ENCODE results near the gene RBM23. TPM values are rescaled to one million over a fixed set of nuclear protein-coding genes. Genes with fewer than 3 reads are reported as not detected.
A peak's percentile ranks its signal among the peaks of the same experiment; 100 is the strongest.

Gene RBM23
- total and polyA plus RNA-seq, 9 of the 15 experiments (the other 6 are each of a cell fraction or from before 2014, with no cell fraction given): 46.0 to 102 (median 58.5) TPM

DNA sequence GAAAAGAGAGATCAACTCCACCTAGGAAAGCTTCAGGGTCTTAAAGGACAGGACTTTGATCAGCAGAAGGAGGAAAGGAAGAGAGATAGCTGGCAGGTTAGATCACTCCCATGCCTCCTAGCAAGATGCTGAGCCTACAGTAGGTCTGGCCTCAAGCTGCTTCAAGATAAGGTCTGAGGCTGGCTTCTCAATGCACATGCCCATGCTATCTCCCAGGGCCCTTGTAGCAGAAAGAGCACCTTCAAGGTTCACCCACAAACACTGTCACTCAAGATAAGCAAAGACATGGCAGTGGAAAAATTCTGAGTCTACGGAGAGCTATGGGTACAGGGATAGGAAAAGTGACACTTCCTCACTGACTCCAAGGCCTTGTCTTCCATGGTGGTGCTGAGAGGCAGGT is 21.6 kb downstream of the RBM23 start (continued):
- TF ChIP-seq, protein P1, sequence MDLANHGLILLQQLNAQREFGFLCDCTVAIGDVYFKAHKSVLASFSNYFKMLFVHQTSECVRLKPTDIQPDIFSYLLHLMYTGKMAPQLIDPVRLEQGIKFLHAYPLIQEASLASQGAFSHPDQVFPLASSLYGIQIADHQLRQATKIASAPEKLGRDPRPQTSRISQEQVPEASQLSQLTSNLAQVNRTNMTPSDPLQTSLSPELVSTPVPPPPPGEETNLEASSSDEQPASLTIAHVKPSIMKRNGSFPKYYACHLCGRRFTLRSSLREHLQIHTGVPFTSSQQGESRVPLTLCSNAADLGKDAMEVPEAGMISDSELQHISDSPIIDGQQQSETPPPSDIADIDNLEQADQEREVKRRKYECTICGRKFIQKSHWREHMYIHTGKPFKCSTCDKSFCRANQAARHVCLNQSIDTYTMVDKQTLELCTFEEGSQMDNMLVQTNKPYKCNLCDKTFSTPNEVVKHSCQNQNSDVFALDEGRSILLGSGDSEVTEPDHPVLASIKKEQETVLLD (IDR thresholded peaks at IDR 0.05): peak; percentile 87
- TF ChIP-seq, protein P2, sequence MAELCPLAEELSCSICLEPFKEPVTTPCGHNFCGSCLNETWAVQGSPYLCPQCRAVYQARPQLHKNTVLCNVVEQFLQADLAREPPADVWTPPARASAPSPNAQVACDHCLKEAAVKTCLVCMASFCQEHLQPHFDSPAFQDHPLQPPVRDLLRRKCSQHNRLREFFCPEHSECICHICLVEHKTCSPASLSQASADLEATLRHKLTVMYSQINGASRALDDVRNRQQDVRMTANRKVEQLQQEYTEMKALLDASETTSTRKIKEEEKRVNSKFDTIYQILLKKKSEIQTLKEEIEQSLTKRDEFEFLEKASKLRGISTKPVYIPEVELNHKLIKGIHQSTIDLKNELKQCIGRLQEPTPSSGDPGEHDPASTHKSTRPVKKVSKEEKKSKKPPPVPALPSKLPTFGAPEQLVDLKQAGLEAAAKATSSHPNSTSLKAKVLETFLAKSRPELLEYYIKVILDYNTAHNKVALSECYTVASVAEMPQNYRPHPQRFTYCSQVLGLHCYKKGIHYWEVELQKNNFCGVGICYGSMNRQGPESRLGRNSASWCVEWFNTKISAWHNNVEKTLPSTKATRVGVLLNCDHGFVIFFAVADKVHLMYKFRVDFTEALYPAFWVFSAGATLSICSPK (IDR thresholded peaks at IDR 0.05; ENCODE audit: borderline replicate concordance): peak; percentile 44; the same call in 1 of the 2 replicates
- TF ChIP-seq GATAD2B (IDR thresholded peaks at IDR 0.05; ENCODE audit: borderline replicate concordance): peak; percentile 81
- no peak for TF ChIP-seq CREBBP (IDR thresholded peaks at IDR 0.05; ENCODE audit: low read depth, low read length)
- no peak for TF ChIP-seq ZNF224 (CRISPR knock-in tag; IDR thresholded peaks at IDR 0.05)
- 0 out of 4 replicates have a peak, but pooled peaks of 1 of the 2 experiments have one; percentile 32 for TF ChIP-seq FOXK2 (conservative IDR thresholded peaks at IDR 0.05 in 1 of 2, IDR thresholded peaks at IDR 0.05 in 1 of 2; ENCODE audit: low read depth in 2 of 2)
- TF ChIP-seq CTBP1 (IDR thresholded peaks at IDR 0.05; ENCODE audit: borderline replicate concordance): peak; percentile 61
- peak; percentile 87 for TF ChIP-seq DMBX1 (CRISPR knock-in tag; IDR thresholded peaks at IDR 0.05; ENCODE audit: borderline replicate concordance)
- TF ChIP-seq, protein P3, sequence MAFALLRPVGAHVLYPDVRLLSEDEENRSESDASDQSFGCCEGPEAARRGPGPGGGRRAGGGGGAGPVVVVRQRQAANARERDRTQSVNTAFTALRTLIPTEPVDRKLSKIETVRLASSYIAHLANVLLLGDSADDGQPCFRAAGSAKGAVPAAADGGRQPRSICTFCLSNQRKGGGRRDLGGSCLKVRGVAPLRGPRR (CRISPR knock-in tag; IDR thresholded peaks at IDR 0.05): no peak
- TF ChIP-seq ARID1B (IDR thresholded peaks at IDR 0.05): peak; percentile 94
- no peak for TF ChIP-seq HSF4 (CRISPR knock-in tag; IDR thresholded peaks at IDR 0.05; ENCODE audit: borderline replicate concordance)
- peak; percentile 38 for TF ChIP-seq TAF1 (IDR thresholded peaks at IDR 0.05; ENCODE audit: control insufficient read depth, extremely low read depth, insufficient read depth, low read length, severe bottlenecking)
- TF ChIP-seq MEIS2 (IDR thresholded peaks at IDR 0.05; ENCODE audit: partially characterized antibody): peak; percentile 64
- peak; percentile 64 for TF ChIP-seq L3MBTL2 (IDR thresholded peaks at IDR 0.05)
- peak; percentile 70 for TF ChIP-seq EHMT2 (IDR thresholded peaks at IDR 0.05)
- TF ChIP-seq, protein P4, sequence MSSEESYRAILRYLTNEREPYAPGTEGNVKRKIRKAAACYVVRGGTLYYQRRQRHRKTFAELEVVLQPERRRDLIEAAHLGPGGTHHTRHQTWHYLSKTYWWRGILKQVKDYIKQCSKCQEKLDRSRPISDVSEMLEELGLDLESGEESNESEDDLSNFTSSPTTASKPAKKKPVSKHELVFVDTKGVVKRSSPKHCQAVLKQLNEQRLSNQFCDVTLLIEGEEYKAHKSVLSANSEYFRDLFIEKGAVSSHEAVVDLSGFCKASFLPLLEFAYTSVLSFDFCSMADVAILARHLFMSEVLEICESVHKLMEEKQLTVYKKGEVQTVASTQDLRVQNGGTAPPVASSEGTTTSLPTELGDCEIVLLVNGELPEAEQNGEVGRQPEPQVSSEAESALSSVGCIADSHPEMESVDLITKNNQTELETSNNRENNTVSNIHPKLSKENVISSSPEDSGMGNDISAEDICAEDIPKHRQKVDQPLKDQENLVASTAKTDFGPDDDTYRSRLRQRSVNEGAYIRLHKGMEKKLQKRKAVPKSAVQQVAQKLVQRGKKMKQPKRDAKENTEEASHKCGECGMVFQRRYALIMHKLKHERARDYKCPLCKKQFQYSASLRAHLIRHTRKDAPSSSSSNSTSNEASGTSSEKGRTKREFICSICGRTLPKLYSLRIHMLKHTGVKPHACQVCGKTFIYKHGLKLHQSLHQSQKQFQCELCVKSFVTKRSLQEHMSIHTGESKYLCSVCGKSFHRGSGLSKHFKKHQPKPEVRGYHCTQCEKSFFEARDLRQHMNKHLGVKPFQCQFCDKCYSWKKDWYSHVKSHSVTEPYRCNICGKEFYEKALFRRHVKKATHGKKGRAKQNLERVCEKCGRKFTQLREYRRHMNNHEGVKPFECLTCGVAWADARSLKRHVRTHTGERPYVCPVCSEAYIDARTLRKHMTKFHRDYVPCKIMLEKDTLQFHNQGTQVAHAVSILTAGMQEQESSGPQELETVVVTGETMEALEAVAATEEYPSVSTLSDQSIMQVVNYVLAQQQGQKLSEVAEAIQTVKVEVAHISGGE (CRISPR knock-in tag; IDR thresholded peaks at IDR 0.05): 0 out of 6 replicates have a peak, but pooled peaks of 1 of the 3 experiments have one; percentile 48
- no peak for TF ChIP-seq SMAD1 (IDR thresholded peaks at IDR 0.05; ENCODE audit: low read depth, low read length, partially characterized antibody)
- TF ChIP-seq, protein P5, sequence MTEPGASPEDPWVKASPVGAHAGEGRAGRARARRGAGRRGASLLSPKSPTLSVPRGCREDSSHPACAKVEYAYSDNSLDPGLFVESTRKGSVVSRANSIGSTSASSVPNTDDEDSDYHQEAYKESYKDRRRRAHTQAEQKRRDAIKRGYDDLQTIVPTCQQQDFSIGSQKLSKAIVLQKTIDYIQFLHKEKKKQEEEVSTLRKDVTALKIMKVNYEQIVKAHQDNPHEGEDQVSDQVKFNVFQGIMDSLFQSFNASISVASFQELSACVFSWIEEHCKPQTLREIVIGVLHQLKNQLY (CRISPR knock-in tag; conservative IDR thresholded peaks at IDR 0.05): no peak
- peak; percentile 3 for TF ChIP-seq TBP (optimal IDR thresholded peaks at IDR 0.05; ENCODE audit: low read depth, low read length)

Measured in K562 (cell line).